ENCODE results near the gene LAMC3.

The LAMC3 gene

DNA sequence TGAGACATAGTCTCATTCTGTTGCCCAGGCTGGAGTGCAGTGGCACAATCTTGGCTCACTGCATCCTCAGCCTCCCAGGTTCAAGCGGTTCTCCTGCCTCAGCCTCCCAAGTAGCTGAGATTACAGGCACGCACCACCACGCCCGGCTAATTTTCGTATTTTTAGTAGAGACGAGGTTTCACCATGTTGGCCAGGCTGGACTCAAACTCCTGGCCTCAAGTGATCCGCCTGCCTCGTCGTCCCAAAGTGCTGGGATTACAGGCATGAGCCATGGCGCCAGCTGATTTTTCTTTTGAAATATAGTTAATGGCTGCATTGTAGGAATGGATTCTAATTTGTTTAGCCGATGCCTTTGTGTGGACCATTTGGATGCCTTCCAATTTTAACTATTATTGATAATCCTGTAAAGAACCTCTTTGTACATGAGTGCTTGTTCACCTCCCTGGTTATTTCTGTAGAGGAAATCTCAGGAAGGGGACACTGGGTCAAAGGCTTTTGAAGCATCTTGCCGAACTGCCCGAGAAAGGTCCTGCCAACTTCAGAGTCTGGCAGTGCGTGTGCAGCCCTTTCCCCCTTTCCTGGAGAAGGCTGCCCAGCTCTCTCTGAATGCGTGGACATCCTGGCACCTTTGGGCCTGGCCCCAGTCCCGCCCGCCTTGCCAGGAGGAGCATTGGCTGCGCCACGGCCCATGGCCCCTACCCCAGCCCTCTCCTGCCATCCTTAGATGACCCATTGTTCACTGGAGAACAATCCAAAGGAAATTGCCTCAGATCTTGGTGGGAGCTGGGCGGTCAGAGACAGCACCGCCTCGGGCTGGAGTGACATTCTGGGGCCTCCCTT is 107.5 kb downstream of the LAMC3 start:
- TF ChIP-seq, protein P1, sequence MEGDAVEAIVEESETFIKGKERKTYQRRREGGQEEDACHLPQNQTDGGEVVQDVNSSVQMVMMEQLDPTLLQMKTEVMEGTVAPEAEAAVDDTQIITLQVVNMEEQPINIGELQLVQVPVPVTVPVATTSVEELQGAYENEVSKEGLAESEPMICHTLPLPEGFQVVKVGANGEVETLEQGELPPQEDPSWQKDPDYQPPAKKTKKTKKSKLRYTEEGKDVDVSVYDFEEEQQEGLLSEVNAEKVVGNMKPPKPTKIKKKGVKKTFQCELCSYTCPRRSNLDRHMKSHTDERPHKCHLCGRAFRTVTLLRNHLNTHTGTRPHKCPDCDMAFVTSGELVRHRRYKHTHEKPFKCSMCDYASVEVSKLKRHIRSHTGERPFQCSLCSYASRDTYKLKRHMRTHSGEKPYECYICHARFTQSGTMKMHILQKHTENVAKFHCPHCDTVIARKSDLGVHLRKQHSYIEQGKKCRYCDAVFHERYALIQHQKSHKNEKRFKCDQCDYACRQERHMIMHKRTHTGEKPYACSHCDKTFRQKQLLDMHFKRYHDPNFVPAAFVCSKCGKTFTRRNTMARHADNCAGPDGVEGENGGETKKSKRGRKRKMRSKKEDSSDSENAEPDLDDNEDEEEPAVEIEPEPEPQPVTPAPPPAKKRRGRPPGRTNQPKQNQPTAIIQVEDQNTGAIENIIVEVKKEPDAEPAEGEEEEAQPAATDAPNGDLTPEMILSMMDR (IDR thresholded peaks at IDR 0.05; ENCODE audit: control extremely low read depth, extremely low read depth, low read depth, missing control alignments) = no peak
- CTCF ChIA-PET = no interaction called here
- DNase-seq (ENCODE audit: extremely low spot score) = no peak
- POLR2A ChIA-PET = no interaction called here

DNA sequence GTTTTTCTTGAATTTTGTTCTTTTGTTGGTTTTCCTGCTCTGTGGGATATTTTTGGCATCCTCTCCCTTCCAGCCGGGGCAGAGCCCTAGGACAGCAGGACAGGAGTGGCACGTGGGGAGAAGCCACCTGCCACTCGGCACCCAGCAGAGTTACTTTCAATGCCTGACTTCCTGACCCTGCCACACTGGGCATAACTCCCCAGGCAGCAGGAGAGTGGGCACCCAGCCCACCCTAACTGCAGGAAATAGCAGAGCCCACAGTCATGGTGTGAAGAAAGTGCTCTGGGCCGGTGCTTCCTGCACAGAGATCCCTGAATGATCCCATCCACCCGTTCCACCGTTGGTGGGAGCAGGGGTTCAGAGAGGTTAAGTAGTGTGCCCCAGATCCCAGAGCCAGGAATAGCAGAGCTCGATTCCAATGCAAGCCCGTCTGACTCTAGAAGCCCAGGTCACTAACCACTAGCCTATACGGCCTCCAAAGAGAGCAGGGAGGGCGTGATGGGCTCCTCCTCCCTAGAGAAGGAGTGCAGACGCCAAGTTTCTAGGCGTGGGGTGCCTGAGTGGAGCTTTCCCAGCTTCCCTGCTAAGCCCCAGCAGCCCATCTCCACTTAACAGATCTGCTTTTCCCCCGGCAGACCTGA is 108.3 kb downstream of the LAMC3 start:
- no peak for DNase-seq (ENCODE audit: extremely low spot score)
- CTCF ChIA-PET = no interaction called here
- TF ChIP-seq, protein P1 (IDR thresholded peaks at IDR 0.05; ENCODE audit: control extremely low read depth, extremely low read depth, low read depth, missing control alignments) = no peak
- POLR2A ChIA-PET = no interaction called here

DNA sequence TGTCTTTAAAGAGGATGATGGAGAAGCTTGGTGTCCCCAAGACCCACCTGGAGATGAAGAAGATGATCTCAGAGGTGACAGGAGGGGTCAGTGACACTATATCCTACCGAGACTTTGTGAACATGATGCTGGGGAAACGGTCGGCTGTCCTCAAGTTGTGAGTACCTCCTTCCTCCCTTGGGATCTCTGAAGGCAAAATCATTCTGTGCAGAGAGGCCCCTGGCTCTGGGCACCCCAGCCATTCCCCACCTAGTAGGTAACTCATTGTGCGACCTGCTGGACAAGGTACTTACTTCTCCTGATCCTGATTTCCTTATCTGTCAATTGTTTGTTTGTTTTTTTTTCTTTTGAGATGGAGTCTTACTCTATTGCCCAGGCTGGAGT is 108.8 kb downstream of the LAMC3 start:
- CTCF ChIA-PET = no interaction called here
- no peak for DNase-seq (ENCODE audit: extremely low spot score)
- POLR2A ChIA-PET = no interaction called here
- TF ChIP-seq, protein P1 (IDR thresholded peaks at IDR 0.05; ENCODE audit: control extremely low read depth, extremely low read depth, low read depth, missing control alignments) = no peak

DNA sequence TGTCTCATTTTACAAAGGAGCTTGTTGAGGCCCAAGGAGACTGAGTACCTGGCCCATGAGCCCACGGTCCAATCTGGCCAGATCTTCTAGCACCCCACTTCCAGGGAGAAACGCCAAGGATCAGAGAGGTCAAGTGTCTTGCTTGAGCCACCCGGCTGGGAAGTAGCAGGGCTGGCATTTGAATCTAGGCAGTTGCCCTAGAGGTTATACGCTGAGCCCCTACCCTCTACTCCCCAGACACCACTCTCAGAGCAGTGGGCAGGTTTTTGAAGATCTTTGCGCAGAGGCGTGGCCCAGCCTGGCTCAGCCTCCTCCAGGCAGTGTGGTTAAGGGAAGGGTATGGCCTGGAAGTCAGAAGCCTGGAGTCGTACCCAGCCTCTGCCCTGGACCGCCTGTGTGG is 110.6 kb downstream of the LAMC3 start:
- ChIA-PET POLR2A (no interaction called here), CTCF (no interaction called here)
- DNase-seq (ENCODE audit: extremely low spot score) = no peak
- TF ChIP-seq, protein P1 (IDR thresholded peaks at IDR 0.05; ENCODE audit: control extremely low read depth, extremely low read depth, low read depth, missing control alignments) = no peak

DNA sequence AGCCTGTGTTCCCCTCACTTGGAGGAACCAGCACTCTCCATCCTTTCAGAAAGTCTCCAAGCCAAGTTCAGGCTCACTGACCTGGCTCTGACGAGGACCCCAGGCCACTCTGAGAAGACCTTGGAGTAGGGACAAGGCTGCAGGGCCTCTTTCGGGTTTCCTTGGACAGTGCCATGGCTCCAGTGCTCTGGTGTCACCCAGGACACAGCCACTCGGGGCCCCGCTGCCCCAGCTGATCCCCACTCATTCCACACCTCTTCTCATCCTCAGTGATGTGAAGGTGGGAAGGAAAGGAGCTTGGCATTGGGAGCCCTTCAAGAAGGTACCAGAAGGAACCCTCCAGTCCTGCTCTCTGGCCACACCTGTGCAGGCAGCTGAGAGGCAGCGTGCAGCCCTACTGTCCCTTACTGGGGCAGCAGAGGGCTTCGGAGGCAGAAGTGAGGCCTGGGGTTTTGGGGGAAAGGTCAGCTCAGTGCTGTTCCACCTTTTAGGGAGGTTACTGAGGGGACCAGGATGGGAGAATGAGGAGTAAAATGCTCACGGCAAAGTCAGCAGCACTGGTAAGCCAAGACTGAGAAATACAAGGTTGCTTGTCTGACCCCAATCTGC is 111.8 kb downstream of the LAMC3 start:
- POLR2A ChIA-PET = no interaction called here
- CTCF ChIA-PET = no interaction called here
- TF ChIP-seq, protein P1 (IDR thresholded peaks at IDR 0.05; ENCODE audit: control extremely low read depth, extremely low read depth, low read depth, missing control alignments) = no peak
- no peak for DNase-seq (ENCODE audit: extremely low spot score)

DNA sequence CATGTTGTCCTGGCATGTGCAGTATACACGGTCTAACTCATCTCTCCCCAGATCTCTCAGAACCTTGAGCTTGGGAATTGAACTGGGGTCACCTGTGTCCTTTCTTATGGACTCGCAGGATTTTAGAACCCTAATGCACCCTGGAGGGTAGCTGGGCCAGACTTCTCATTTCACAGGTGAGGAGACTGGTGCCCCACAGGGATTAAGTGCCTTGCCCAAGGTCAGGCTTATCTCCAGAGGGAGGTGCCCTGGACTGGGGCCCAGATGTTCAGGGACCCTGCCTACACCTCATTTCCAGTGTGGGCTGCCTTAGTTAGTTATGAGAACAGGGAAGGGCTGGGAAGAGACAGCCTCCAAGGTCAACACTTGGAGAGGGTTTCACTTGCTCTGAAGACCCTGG is 112.4 kb downstream of the LAMC3 start:
- TF ChIP-seq, protein P1 (IDR thresholded peaks at IDR 0.05; ENCODE audit: control extremely low read depth, extremely low read depth, low read depth, missing control alignments) = no peak
- ChIA-PET POLR2A (no interaction called here), CTCF (no interaction called here)
- no peak for DNase-seq (ENCODE audit: extremely low spot score)
